HCT116 (cell line): ENCODE data around the gene ANXA4. TPM values are rescaled to one million over a fixed set of nuclear protein-coding genes. Genes with fewer than 3 reads are reported as not detected.

Experiments used
- ATAC-seq: fragments of 200-7000 bp; cut with Tn5 transposase; 2 replicates; pipeline ENCODE4 v1.9.1; 2020; ENCODE audit warnings: mild to moderate bottlenecking, moderate library complexity
- BruUV-seq: library from RNA; stranded (reverse); fragments of 400-500 nt; replicated peaks from 2 replicates; lab custom pipeline; 2021; lab: Mats Ljungman, UMichigan
- CTCF ChIA-PET: fragments of 300-600 bp; sonication (Branson Sonifier 250); formaldehyde crosslinking; loops from one replicate; lab custom pipeline; 2021; ENCODE audit warnings: antibody characterized with exemption; lab: Charles Lee
- POLR2A ChIA-PET: fragments of 300-600, 350-600 bp; sonication (Branson Sonifier 250); formaldehyde crosslinking; loops from one replicate; lab custom pipeline; 2021; ENCODE audit warnings: antibody characterized with exemption; lab: Charles Lee
- RAD21 ChIA-PET, 2 experiments: fragments of 300-600 bp; sonication (Branson Sonifier 250); formaldehyde crosslinking; loops; one replicate each; lab custom pipeline; 2023; ENCODE audit warnings: low total read pairs in 2 of 2; ENCODE audit not compliant: uncharacterized antibody in 2 of 2, unreplicated experiment in 2 of 2, low non-redundant PET in 1 of 2; lab: Charles Lee
- DNase-seq: peaks from one replicate; pipeline ENCODE4 v3.0.0-alpha.2; 2010; ENCODE audit warnings: low read depth, low spot score
- H2AFZ ChIP-seq: fragments of 200-600 bp; shearing (Covaris generic), sonication (generic); 2 replicates; pipeline ENCODE4 v1.6.1; 2017; ENCODE audit warnings: low read depth, mixed run types, mixed read lengths, antibody characterized with exemption, low read length; ENCODE audit not compliant: poor library complexity, severe bottlenecking
- H3K27ac ChIP-seq: 2 replicates; pipeline ENCODE4 v1.5.1; 2012; ENCODE audit warnings: low read depth, low read length
- H3K27me3 ChIP-seq: fragments of 200-600 bp; sonication (generic); 2 replicates; pipeline ENCODE4 v1.6.1; 2016; ENCODE audit warnings: mixed run types, low read length, mixed read lengths; ENCODE audit not compliant: insufficient read depth
- H3K36me3 ChIP-seq, 2 experiments: fragments of 200-500 bp in 1 of 2; fragments of 200-600 bp in 1 of 2; sonication (Bioruptor generic) in 1 of 2; sonication (generic) in 1 of 2; 2 replicates each; pipeline versions ENCODE4 v1.5.1 to v1.6.1; 2014 to 2016; ENCODE audit warnings: low read length in 2 of 2, inconsistent platforms in 1 of 2, mixed read lengths in 1 of 2, mixed run types in 1 of 2; ENCODE audit not compliant: insufficient read depth in 2 of 2, control insufficient read depth in 1 of 2
- H3K4me1 ChIP-seq, 2 experiments: fragments of 200-600 bp in 1 of 2; sonication (generic) in 1 of 2; 2 replicates each; pipeline versions ENCODE4 v1.5.1 to v1.6.1; 2012 to 2017; ENCODE audit warnings: low read length in 2 of 2, inconsistent platforms in 1 of 2, mild to moderate bottlenecking in 1 of 2, mixed read lengths in 1 of 2, mixed run types in 1 of 2, moderate library complexity in 1 of 2; ENCODE audit not compliant: insufficient read depth in 2 of 2, control insufficient read depth in 1 of 2
- H3K4me2 ChIP-seq: fragments of 200-600 bp; sonication (generic); 2 replicates; pipeline ENCODE4 v1.6.1; 2017; ENCODE audit warnings: mixed run types, low read length, mixed read lengths
- H3K4me3 ChIP-seq, 2 experiments: fragments of 200-600 bp in 1 of 2; sonication (generic) in 1 of 2; replicated peaks in 1 of 2; 2 replicates each; pipeline ENCODE4 v1.5.1; 2011 to 2016; ENCODE audit warnings: low read length in 2 of 2, control low read depth in 1 of 2, low read depth in 1 of 2, mild to moderate bottlenecking in 1 of 2, mixed read lengths in 1 of 2, mixed run types in 1 of 2
- H3K79me2 ChIP-seq: fragments of 200-600 bp; sonication (generic); 2 replicates; pipeline ENCODE4 v1.6.1; 2017; ENCODE audit warnings: mild to moderate bottlenecking, mixed run types, low read length, moderate library complexity, mixed read lengths; ENCODE audit not compliant: insufficient read depth
- H3K9ac ChIP-seq: fragments of 200-600 bp; sonication (generic); 2 replicates; pipeline ENCODE4 v1.6.1; 2016; ENCODE audit warnings: low read length, mixed read lengths
- H3K9me2 ChIP-seq: fragments of 200-600 bp; sonication (generic), shearing (Covaris generic); 2 replicates; pipeline ENCODE4 v1.6.1; 2017; ENCODE audit warnings: mixed run types, mild to moderate bottlenecking, moderate library complexity; ENCODE audit not compliant: insufficient read depth
- H3K9me3 ChIP-seq, 2 experiments: fragments of 200-500 bp in 1 of 2; fragments of 200-600 bp in 1 of 2; sonication (Bioruptor generic) in 1 of 2; sonication (generic) in 1 of 2; 2 replicates each; pipeline ENCODE4 v1.6.1; 2014 to 2017; ENCODE audit warnings: low read length in 2 of 2, mixed read lengths in 2 of 2, inconsistent platforms in 1 of 2, low read depth in 1 of 2, mild to moderate bottlenecking in 1 of 2, mixed run types in 1 of 2, moderate library complexity in 1 of 2; ENCODE audit not compliant: control insufficient read depth in 1 of 2, insufficient read depth in 1 of 2
- H4K20me1 ChIP-seq: fragments of 200-600 bp; sonication (generic), shearing (Covaris generic); 2 replicates; pipeline ENCODE4 v1.6.1; 2017; ENCODE audit warnings: mixed run types, mild to moderate bottlenecking, moderate library complexity; ENCODE audit not compliant: insufficient read depth
- EGR1 ChIP-seq: IDR thresholded peaks from 2 replicates; pipeline ENCODE4 v1.6.1; 2012; ENCODE audit warnings: low read depth
- ELF1 ChIP-seq: IDR thresholded peaks from 2 replicates; pipeline ENCODE4 v1.6.1; 2012; ENCODE audit warnings: low read depth, borderline replicate concordance
- EZH2 ChIP-seq: fragments of 200-600 bp; sonication (generic); IDR thresholded peaks from 2 replicates; pipeline ENCODE4 v1.6.1; 2017; ENCODE audit warnings: antibody characterized with exemption, mixed run types
- EZH2phosphoT487 ChIP-seq: fragments of 200-600 bp; IDR thresholded peaks from 2 replicates; pipeline ENCODE4 v1.6.1; 2018; ENCODE audit warnings: antibody characterized with exemption, borderline replicate concordance
- POLR2AphosphoS5 ChIP-seq: IDR thresholded peaks from 2 replicates; pipeline ENCODE4 v1.6.1; 2011; ENCODE audit warnings: mild to moderate bottlenecking, low read depth, low read length, moderate library complexity
- SP1 ChIP-seq: IDR thresholded peaks from 2 replicates; pipeline ENCODE4 v1.6.1; 2012; ENCODE audit warnings: low read depth
- ZFX ChIP-seq: fragments of 450-650 bp; IDR thresholded peaks from 2 replicates; pipeline ENCODE4 v1.6.1; 2017
- intact Hi-C: fragments of 100-400 bp; cut with micrococcal nuclease; formaldehyde crosslinking; loops from 2 replicates; pipeline ENCODE4 v1.10.0; 2022
- total RNA-seq: library from RNA; stranded (reverse); gene quantifications from one replicate; pipeline ENCODE4 v1.2.1, GENCODE V29; 2021; ENCODE audit not compliant: unreplicated experiment
- TF ChIP-seq, protein P1 (sequence below), 3 experiments: fragments of 200-600 bp in 1 of 3; sonication (generic) in 1 of 3; IDR thresholded peaks in 2 of 3; conservative IDR thresholded peaks in 1 of 3; 2 replicates each; pipeline ENCODE4 v1.5.1; 2012 to 2017; ENCODE audit warnings: low read depth in 2 of 3, low read length in 2 of 3, antibody characterized with exemption in 1 of 3, borderline replicate concordance in 1 of 3, control low read depth in 1 of 3, mild to moderate bottlenecking in 1 of 3, mixed read lengths in 1 of 3, mixed run types in 1 of 3, moderate library complexity in 1 of 3; ENCODE audit not compliant: insufficient read depth in 1 of 3
- TF ChIP-seq, protein P2 (sequence below): IDR thresholded peaks from 2 replicates; pipeline ENCODE4 v1.6.1; 2012; ENCODE audit warnings: low read depth

The ANXA4 gene
- total RNA-seq, 1 experiment from 2014 or later, result 64.6 TPM

DNA sequence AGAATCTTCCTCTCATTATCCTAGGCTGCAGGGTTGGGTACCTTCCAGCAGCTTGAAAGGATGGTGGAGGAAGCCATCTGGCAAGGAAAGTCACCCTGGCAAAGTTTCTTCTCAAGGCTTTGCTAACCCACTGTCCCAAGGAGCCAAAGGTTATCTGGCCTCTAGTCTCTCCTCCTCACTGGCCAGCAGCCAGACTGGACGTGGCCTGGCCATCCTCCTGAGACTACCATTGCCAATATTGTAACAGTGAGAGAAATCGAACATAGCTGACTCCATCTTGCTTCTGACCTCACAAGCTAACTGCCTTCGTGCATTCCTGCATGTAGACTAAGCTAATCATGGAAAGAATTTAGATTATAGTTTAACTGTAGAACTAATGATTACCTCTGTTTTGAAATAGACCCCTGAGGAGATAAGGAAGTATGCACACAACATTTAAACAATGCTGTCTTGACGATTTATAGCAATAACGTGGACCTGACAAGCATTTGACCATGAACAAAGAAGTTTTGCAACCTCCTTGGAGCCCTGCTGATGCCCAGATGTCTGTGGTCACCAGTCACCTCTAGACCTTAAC is 7.8 kb upstream of the ANXA4 start:
- no peak overlapping the region for H3K4me3 ChIP-seq
- ChIA-PET RAD21 (no interaction called here), CTCF (interaction anchor here (3.8 kb wide), 1 partner anchor 10 kb away, joined by 25 read pairs; no protein-coding TSS in a partner anchor), POLR2A (no interaction called here)
- ATAC-seq, result no peak
- H3K9me3 ChIP-seq, result no peaks in the 10 kb centered on the region
- H3K9ac ChIP-seq, result no peak overlapping the region
- no peaks in the 10 kb centered on the region for H3K27me3 ChIP-seq
- no peaks in the 10 kb centered on the region for H3K9me2 ChIP-seq
- no peak overlapping the region for H3K27ac ChIP-seq
- H3K79me2 ChIP-seq, result no peaks in the 10 kb centered on the region
- no peaks in the 10 kb centered on the region for H3K4me1 ChIP-seq
- H2AFZ ChIP-seq, result no peak overlapping the region
- no peaks in the 10 kb centered on the region for H3K36me3 ChIP-seq
- TF ChIP-seq, protein P1, sequence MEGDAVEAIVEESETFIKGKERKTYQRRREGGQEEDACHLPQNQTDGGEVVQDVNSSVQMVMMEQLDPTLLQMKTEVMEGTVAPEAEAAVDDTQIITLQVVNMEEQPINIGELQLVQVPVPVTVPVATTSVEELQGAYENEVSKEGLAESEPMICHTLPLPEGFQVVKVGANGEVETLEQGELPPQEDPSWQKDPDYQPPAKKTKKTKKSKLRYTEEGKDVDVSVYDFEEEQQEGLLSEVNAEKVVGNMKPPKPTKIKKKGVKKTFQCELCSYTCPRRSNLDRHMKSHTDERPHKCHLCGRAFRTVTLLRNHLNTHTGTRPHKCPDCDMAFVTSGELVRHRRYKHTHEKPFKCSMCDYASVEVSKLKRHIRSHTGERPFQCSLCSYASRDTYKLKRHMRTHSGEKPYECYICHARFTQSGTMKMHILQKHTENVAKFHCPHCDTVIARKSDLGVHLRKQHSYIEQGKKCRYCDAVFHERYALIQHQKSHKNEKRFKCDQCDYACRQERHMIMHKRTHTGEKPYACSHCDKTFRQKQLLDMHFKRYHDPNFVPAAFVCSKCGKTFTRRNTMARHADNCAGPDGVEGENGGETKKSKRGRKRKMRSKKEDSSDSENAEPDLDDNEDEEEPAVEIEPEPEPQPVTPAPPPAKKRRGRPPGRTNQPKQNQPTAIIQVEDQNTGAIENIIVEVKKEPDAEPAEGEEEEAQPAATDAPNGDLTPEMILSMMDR (IDR thresholded peaks at IDR 0.05 in 2 of 3, conservative IDR thresholded peaks at IDR 0.05 in 1 of 3; ENCODE audit: borderline replicate concordance in 1 of 3, insufficient read depth in 1 of 3, low read depth in 2 of 3, low read length in 2 of 3), result no peak
- no peak for TF ChIP-seq POLR2AphosphoS5
- TF ChIP-seq ZFX, result no peak
- TF ChIP-seq ELF1, result no peak
- TF ChIP-seq SP1, result no peak
- TF ChIP-seq EZH2phosphoT487, result no peak
- TF ChIP-seq EGR1, result no peak
- no peak for TF ChIP-seq EZH2
- TF ChIP-seq, protein P2, sequence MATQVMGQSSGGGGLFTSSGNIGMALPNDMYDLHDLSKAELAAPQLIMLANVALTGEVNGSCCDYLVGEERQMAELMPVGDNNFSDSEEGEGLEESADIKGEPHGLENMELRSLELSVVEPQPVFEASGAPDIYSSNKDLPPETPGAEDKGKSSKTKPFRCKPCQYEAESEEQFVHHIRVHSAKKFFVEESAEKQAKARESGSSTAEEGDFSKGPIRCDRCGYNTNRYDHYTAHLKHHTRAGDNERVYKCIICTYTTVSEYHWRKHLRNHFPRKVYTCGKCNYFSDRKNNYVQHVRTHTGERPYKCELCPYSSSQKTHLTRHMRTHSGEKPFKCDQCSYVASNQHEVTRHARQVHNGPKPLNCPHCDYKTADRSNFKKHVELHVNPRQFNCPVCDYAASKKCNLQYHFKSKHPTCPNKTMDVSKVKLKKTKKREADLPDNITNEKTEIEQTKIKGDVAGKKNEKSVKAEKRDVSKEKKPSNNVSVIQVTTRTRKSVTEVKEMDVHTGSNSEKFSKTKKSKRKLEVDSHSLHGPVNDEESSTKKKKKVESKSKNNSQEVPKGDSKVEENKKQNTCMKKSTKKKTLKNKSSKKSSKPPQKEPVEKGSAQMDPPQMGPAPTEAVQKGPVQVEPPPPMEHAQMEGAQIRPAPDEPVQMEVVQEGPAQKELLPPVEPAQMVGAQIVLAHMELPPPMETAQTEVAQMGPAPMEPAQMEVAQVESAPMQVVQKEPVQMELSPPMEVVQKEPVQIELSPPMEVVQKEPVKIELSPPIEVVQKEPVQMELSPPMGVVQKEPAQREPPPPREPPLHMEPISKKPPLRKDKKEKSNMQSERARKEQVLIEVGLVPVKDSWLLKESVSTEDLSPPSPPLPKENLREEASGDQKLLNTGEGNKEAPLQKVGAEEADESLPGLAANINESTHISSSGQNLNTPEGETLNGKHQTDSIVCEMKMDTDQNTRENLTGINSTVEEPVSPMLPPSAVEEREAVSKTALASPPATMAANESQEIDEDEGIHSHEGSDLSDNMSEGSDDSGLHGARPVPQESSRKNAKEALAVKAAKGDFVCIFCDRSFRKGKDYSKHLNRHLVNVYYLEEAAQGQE, result no peak
- no peak overlapping the region for H3K4me2 ChIP-seq
- BruUV-seq, result no TSS peak
- no peak for DNase-seq
- H4K20me1 ChIP-seq, result no peaks in the 10 kb centered on the region
- intact Hi-C loops, result no loop called here
